HG03460 (cell line): Measurements from ENCODE around the gene HDAC4.
A peak's percentile ranks its signal among the peaks of the same experiment; 100 is the strongest.

ENCODE experiments used
- ATAC-seq: cut with Tn5 transposase; IDR thresholded peaks from one replicate; pipeline ENCODE4 v1.9.1; 2021; ENCODE audit not compliant: unreplicated experiment

The HDAC4 gene

DNA sequence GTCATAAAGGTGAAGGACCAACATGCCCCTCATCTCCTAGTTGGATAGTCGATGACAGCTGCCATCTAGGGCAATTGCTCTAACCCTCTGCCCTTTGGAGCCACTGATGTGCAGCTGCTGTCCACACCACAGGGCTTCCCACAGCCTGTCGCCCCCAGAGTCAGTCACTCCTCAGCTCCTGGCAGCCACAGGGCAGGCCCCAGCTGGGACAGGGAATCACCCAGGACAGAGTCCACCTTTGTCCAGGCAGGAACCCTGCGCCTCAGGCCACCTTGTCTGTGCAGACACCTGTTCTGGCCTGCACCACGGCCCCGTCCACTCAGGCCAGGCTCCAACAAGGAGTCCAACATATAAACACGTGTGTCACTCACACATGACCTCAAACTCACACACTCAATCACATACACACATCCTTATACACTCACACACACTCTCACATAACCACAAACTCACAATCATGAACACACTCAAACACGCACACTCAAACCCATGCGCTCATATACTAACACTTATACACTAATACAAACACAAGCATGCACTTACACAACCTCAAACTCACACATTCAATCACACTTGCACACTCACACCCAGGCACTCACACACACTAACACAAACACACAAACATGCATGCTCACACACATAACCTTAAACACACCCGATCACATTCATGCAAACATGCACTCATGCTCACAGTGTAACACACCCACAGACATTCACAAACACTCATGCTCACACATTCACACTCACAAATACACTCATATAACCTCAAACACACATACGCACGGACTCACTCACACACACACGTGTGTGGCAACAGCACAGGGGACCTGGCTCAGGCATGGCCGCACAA lies 29.7 kb downstream of the HDAC4 start:
- no peak for ATAC-seq

- no peak for ATAC-seq
Observed at GRCh38 chr2:239370403-239370802, 30.4 kb downstream of the HDAC4 start.

- ATAC-seq, result peak; percentile 85
Observed at GRCh38 chr2:239369631-239370161, 31.1 kb downstream of the HDAC4 start.

DNA sequence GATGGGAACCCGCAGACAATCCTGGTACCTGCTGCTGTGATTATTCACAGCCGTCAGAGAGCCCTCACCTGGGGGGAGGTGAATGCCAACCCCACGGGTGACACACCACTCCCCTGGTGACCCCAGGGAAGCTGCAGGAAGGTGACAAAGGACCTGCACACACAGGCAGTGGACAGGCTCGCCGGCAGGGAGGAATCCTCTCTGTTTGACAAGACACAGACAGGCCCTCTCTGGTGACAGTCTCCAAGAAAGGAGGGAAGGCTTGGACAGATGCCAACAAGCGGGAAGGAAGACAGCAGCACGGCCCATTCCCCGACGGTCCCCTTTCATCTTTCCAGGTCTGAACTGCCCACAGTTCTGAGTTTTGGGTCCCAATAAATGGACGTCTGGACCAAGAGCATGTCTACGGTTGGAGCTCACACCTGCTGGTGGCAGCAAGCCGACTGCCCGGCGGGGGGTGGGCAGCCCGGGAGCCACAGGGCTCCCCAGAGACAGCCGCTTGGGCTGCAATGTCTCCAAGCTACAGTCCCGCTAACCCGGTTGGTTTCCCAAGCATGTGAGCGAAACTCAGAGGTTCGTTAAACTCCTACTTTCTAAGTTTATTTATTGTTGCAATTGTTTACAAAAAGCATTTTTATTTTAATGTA lies 31.8 kb downstream of the HDAC4 start:
- ATAC-seq, result peak; percentile 36

DNA sequence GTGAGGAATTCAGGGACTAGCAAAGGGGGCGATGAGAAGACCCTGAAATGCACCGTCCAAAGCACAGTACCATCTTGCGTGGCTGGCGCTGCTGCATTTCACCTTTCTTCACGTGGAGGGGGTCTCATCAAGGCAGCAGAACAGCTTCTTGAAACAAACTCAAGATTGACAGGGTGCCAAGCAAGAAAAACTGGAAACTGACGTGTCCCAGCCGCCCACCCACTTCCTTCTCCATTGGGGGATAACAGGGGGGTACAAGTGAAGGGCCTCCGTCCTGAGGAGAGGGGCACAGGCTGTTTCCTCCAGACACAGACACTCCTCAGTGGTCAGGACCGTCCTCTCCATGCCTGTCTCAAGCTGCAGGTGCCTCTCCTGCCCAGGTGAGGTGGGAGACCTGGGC lies 32.5 kb downstream of the HDAC4 start:
- no peak for ATAC-seq

- no peak for ATAC-seq
Observed at GRCh38 chr2:239366740-239367139, 34.1 kb downstream of the HDAC4 start.

GRCh38 chr2:239365782-239366435 lies 34.9 kb downstream of the HDAC4 start:
- ATAC-seq, result no peak

DNA sequence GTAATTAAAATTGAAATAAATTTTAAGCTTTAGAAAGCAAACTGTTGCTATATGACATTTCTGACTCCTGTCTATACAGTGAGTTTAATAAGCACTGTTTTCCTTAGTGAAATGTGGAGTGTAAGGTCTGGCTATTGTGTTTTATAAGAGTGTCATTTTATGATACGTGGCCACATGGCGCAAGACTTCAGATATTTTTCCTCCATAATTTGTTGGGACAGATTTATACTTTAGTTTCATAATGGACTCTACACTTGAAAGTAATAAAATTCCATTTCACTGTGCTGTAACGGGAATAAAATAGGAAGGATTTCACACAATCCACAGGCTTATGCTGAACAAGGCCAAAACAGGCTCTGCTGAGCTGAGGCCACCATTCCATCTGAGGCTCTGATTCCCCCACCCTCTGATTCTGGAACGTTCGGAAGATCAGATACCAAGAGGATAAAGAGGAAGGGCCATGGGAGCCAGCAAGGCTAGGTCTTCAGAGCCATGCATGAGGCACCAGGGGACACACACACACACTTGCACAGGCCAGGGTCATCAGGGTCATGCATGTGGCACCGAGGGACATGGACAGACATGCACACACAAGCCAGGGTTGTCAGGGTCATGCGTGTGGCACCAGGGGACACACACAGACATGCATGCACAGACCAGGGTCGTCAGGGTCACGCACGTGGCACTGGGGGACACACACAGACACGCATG lies 35.6 kb downstream of the HDAC4 start:
- no peak for ATAC-seq

DNA sequence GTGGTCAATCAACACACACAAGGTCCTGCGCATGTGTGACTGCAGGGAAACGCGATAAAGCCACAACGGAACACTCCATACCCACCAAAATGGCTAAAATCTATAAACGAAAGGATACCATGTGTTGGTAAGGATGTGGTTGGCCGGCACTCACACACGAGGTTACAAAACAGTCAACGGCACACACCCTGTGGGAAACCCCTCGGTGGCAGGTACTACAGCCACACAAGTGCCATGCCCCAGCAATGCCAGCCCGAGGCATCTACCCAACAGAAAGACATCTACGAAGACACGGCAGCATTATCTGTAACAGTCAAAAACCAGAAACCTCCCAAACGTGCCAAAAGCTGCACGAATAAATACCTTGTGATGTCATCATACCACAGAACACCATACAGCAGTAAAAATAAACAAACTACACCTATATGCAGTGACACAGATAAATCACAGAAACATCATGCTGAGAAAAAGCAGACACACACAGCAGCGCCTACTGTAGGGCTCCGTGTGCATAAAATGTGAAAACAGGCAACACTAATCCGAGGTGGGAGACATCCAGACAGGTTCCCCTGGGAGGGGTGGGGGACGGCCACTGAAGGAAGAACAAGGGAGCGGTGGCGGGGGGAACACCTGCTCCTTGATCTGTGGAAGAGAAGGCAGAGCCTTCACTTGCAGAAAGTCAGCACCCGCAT lies 36.7 kb downstream of the HDAC4 start:
- no peak for ATAC-seq

DNA sequence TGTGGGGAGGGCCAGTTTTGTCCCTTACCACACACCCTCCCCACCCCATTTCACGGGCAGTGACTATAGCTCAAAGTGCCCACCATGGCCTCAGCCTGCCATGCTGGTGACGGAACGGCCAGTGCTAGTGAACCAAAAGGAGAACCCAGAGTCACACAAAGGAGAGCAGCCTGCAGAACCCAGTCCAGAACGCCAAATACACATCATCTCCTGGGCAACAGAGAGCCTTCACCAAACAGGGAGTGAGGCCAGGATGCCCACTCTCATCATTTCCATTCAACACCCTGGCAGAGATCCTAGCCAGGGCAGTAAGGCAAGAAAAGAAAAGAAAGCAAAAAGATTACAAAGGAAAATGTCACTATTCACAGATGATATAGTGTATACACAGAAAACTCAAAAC lies 38.3 kb downstream of the HDAC4 start:
- no peak for ATAC-seq

DNA sequence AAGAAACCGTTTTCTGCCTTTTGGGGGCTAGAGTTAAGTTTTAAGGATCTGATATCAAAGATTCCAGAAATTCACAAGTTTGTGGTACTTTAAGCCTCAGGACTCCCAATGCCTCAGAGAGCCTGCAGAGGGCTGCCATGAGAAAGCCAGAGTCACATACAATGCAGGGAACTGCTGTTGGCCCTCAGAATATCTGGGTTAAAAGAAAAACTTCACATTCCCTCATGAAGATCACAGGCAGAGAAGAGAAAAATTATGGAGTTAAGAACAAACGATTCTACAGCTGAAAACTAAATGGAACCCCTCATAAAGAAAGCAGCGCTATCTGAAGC lies 39.5 kb downstream of the HDAC4 start:
- ATAC-seq, result no peak

DNA sequence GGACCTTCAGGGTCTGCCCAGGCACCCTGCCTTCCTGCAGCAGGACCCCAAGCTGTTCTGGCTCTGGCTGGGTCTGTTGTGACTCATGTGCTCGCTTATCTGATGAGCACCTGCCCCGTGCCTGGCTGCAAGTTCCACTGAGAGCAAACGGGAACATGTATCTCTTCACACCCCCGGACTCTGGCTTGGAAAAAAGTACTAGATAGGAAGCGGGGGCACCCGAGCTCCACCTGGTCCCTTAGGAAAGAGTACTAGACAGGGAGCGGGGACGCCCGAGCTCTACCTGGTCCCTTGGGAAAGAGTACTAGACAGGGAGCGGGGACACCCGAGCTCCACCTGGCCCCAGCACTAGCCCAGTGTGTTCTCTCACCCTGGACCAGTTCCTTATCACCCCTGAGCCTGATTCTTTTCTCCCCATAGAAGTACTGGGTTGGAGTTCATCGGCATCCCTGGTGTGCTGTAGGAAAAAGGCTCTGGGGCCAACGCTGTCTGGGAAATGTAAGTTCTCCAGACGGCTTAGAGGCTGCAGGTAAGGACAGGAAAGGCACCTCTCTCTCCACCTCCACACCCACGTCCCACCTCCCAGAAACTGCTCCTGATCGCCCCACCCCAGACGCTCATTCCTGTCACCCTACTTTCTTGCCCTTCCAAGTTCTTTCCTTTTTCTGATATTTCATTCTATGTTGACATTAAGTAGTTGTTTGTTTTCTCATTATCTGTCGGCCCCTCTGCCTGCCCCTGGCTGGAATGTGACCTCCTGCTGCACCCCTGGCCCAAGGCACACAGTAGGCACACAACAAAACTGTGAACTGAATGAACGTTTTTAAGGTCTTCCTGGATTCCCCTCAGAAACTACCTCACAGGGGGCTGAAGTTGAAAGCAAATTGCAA lies 40.2 kb downstream of the HDAC4 start:
- ATAC-seq, result no peak

- no peak for ATAC-seq
Observed at GRCh38 chr2:239360008-239360407, 40.8 kb downstream of the HDAC4 start.

DNA sequence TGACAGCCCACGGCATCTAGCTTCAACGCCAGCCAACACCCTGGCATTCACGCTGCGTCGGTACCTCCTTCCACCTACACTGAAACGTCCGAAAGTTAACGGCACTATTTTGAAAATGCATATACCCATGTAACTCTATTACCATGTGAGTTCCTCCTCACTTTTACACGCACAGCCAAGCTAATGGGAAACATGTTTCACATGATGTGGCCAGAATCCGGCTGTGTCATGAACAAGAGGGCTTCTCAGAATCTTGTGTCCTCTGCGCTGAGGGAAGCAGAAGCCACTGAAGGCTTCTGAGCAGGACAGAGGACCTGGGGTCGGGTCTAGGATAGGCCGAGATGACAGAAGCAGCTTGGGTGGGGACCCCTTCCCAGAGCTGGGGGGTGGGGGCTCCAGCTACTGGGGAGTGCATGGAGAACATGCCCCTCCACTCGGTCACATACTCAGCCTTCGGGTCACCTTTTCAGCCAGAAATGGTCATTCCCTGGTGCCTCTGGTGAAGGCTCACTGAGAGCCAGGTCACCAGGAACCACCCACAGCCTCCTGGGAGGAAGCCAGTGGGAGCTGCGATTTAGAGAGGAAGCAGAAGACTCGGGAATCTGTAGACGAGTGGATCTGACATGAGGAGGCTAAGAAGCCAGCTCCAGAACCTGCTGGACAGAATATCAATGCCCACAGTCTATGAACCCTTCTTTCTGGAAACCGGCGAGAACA lies 41.5 kb downstream of the HDAC4 start:
- no peak for ATAC-seq

DNA sequence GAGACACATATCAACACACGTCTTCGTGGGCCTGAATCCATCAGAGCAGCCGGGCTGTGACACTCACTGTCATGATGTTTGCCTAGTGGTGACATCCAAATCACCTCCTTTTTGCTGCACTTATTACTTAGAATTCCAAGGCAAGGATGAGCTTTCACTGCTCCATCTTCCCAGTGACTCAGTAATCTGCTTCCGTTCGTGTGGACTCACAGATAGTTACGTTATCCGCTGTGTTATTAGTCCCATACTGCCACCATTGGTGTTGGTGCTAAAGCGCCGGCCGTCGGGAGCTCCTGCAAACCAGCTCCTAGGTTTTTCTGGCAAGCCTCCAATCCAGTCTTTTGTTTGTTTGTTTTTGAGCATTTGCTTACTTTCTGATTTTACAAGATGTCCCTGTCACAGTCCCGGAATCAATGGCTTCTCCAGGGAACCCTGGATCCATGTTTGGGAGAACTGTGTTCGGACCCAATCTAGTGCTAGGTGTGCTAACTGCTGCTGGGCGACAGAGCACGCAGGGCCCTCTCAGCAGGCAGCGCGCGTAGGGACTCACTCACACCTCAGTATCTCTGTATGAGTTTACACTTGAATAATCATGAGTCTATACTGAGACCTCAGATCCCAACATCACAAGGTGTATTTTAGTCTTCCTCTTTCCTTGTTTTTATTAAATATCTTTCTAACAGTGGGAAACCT lies 42.6 kb downstream of the HDAC4 start:
- ATAC-seq, result no peak

DNA sequence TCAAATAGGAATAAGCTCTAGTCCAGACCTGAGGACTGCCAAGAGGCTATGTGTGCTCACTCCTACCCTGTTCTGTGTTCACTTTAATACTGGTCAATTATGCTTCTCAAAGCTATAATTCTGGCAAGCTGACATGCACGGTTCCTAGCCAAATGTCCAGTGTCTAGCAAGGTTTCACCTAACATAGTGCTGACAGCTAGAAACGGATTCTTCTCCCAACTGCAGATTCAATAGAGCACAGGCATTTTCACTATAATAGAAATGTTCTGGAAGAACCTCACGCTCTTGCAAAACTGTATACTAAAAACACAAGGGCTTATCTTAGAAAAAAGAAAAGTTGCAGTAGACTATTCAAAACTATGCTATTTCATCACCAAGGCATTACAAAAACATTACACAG lies 45.1 kb downstream of the HDAC4 start:
- ATAC-seq, result no peak

DNA sequence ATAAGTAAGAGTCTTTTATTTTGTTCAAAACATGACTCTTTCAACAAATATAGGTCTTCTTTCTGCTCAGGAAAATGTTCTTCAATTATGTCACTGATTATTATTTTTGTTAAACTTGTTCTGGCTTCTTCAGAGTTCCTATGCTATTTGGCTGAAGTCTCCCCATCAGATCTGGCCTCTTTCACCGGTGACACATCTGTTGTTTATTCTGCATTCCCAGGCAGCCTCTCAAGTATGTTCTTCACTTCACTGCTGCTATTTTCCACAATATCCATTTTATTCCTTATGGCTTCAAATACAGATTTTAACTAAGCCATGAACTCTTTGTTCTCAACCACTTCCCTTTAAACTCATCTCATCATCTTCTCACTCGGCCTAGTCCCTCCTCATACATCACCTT lies 45.7 kb downstream of the HDAC4 start:
- ATAC-seq, result no peak

DNA sequence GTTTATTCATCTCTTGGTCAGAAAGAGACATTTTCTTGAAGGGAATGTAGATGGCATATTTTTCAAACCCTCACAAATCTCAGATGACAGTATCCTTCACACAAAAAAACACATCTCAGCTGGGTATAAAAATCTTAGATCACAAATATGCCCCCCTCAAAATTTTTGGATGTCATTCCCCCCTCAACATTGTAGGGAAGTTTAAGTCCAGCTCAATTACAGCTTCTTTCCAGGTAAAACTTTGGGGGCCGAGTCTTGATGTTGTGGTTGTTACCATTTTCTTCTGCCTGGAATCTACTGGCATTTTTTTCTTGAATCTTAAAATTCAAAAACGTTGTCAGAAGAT lies 46.1 kb downstream of the HDAC4 start:
- ATAC-seq, result no peak
